PFSK-1 (cell line): Measurements from ENCODE around the gene ASCL4.

Experiments used
- POLR2AphosphoS5 ChIP-seq: IDR thresholded peaks from 2 replicates; pipeline ENCODE4 v1.6.1; 2012; ENCODE audit warnings: low read depth, mild to moderate bottlenecking, control low read depth, low read length, moderate library complexity
- TAF1 ChIP-seq: IDR thresholded peaks from 2 replicates; pipeline ENCODE4 v1.6.1; 2012; ENCODE audit warnings: low read length, control low read depth, borderline replicate concordance; ENCODE audit not compliant: insufficient read depth

DNA sequence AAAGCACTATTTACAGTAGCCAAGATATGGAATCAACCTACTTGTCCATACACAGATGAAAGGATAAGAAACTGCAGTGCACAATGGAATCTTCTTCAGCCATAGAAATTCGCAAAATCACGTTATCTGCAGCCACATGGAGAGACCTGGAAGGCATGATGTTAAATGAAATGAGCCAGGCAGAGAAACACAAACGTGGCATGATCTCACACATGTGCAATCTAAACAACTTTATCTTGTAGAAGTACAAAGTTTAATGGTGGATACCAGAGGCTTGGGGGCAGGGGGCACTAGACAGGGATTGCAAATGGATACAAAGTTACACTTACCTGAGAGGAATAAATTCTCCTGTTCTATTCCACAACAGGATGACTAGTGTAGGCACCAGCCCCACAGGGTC is 24.1 kb downstream of the ASCL4 start:
- TF ChIP-seq TAF1 (no peak), POLR2AphosphoS5 (no peak)
